DND-41 (cell line): Measurements from ENCODE around the gene ARHGAP6.

ENCODE experiments used
- EZH2 ChIP-seq: IDR thresholded peaks from 3 replicates; pipeline ENCODE4 v1.6.1; 2012; ENCODE audit warnings: borderline replicate concordance, low read depth, mild to moderate bottlenecking, moderate library complexity, low read length, inconsistent platforms; ENCODE audit not compliant: severe bottlenecking
- TF ChIP-seq, protein P1 (sequence below): IDR thresholded peaks from 2 replicates; pipeline ENCODE4 v1.5.1; 2012; ENCODE audit warnings: borderline replicate concordance, low read length, moderate library complexity, mild to moderate bottlenecking; ENCODE audit not compliant: poor library complexity, severe bottlenecking; ENCODE audit errors: extremely low read depth

GRCh38 chrX:11212741-11213140 lies 453.0 kb downstream of the ARHGAP6 start:
- TF ChIP-seq, protein P1, sequence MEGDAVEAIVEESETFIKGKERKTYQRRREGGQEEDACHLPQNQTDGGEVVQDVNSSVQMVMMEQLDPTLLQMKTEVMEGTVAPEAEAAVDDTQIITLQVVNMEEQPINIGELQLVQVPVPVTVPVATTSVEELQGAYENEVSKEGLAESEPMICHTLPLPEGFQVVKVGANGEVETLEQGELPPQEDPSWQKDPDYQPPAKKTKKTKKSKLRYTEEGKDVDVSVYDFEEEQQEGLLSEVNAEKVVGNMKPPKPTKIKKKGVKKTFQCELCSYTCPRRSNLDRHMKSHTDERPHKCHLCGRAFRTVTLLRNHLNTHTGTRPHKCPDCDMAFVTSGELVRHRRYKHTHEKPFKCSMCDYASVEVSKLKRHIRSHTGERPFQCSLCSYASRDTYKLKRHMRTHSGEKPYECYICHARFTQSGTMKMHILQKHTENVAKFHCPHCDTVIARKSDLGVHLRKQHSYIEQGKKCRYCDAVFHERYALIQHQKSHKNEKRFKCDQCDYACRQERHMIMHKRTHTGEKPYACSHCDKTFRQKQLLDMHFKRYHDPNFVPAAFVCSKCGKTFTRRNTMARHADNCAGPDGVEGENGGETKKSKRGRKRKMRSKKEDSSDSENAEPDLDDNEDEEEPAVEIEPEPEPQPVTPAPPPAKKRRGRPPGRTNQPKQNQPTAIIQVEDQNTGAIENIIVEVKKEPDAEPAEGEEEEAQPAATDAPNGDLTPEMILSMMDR, result no peak
- TF ChIP-seq EZH2, result no peak
